WTC11 (cell line): Measurements from ENCODE around the gene RBM20. TPM values are rescaled to one million over a fixed set of nuclear protein-coding genes. Genes with fewer than 3 reads are reported as not detected.

Experiments
- ATAC-seq: fragments of 200-7000 bp; cut with Tn5 transposase; 2 replicates; pipeline ENCODE4 v1.10.0; 2021; ENCODE audit warnings: mild to moderate bottlenecking, moderate library complexity
- CTCF ChIA-PET: fragments of 300-600 bp; sonication (Branson Sonifier 250); formaldehyde crosslinking; loops from one replicate; lab custom pipeline; 2021; ENCODE audit warnings: antibody characterized with exemption; lab: Charles Lee
- POLR2A ChIA-PET: fragments of 350-600 bp; sonication (Branson Sonifier 250); formaldehyde crosslinking; loops from one replicate; lab custom pipeline; 2021; ENCODE audit warnings: antibody characterized with exemption; lab: Charles Lee
- DNase-seq: peaks from one replicate; pipeline ENCODE4 v3.0.0; 2021; ENCODE audit warnings: low spot score
- H3K27ac Mint-ChIP-seq: 2 replicates; pipeline ENCODE4 v1.8.0; 2021; ENCODE audit warnings: mixed read lengths
- H3K27me3 Mint-ChIP-seq: 2 replicates; pipeline ENCODE4 v1.8.0; 2021; ENCODE audit warnings: low read depth, mild to moderate bottlenecking, moderate library complexity, mixed read lengths
- H3K36me3 Mint-ChIP-seq: 2 replicates; pipeline ENCODE4 v1.8.0; 2021; ENCODE audit warnings: mixed read lengths
- H3K4me1 Mint-ChIP-seq: 2 replicates; pipeline ENCODE4 v1.8.0; 2022; ENCODE audit warnings: mixed read lengths
- H3K4me3 Mint-ChIP-seq: 2 replicates; pipeline ENCODE4 v1.8.0; 2021; ENCODE audit warnings: mild to moderate bottlenecking, moderate library complexity, mixed read lengths
- H3K9me3 Mint-ChIP-seq: 2 replicates; pipeline ENCODE4 v1.8.0; 2021; ENCODE audit warnings: mixed read lengths
- ATF1 ChIP-seq: sonication (generic); formaldehyde crosslinking; IDR thresholded peaks from 2 replicates; pipeline ENCODE4 v1.8.1; 2023; ENCODE audit warnings: mild to moderate bottlenecking, moderate library complexity, missing genetic modification reagents
- ELF4 ChIP-seq: sonication (generic); formaldehyde crosslinking; IDR thresholded peaks from 2 replicates; pipeline ENCODE4 v1.8.1; 2022; ENCODE audit warnings: low read depth, mild to moderate bottlenecking, moderate library complexity, missing genetic modification reagents
- FOXK1 ChIP-seq: sonication (generic); formaldehyde crosslinking; IDR thresholded peaks from 2 replicates; pipeline ENCODE4 v1.8.0; 2022; ENCODE audit warnings: mild to moderate bottlenecking, moderate library complexity, missing genetic modification reagents
- FOXP1 ChIP-seq: sonication (generic); formaldehyde crosslinking; IDR thresholded peaks from 2 replicates; pipeline ENCODE4 v1.8.0; 2022; ENCODE audit warnings: missing genetic modification reagents, mild to moderate bottlenecking, moderate library complexity, borderline replicate concordance
- JUN ChIP-seq: sonication (generic); formaldehyde crosslinking; IDR thresholded peaks from 2 replicates; pipeline ENCODE4 v1.8.0; 2023; ENCODE audit warnings: mild to moderate bottlenecking, missing genetic modification reagents
- MYBL2 ChIP-seq: sonication (generic); formaldehyde crosslinking; IDR thresholded peaks from 2 replicates; pipeline ENCODE4 v1.8.1; 2023; ENCODE audit warnings: mild to moderate bottlenecking, moderate library complexity, missing genetic modification reagents
- NFATC4 ChIP-seq: fragments of 250-450 bp; sonication (Bioruptor Pico); IDR thresholded peaks from 2 replicates; pipeline ENCODE4 v1.9.0; 2021; ENCODE audit warnings: mild to moderate bottlenecking
- NR2C2 ChIP-seq: sonication (generic); formaldehyde crosslinking; IDR thresholded peaks from 2 replicates; pipeline ENCODE4 v1.8.0; 2022; ENCODE audit warnings: mild to moderate bottlenecking, missing genetic modification reagents
- NR3C1 ChIP-seq: sonication (generic); formaldehyde crosslinking; conservative IDR thresholded peaks from 2 replicates; pipeline ENCODE4 v1.8.1; 2023; ENCODE audit warnings: low read depth, mild to moderate bottlenecking, missing genetic modification reagents
- PRRX2 ChIP-seq: fragments of 250-450 bp; sonication (Bioruptor Pico); IDR thresholded peaks from 2 replicates; pipeline ENCODE4 v1.8.0; 2021; ENCODE audit warnings: mild to moderate bottlenecking
- TEAD4 ChIP-seq: sonication (generic); formaldehyde crosslinking; IDR thresholded peaks from 2 replicates; pipeline ENCODE4 v1.8.0; 2022; ENCODE audit warnings: mild to moderate bottlenecking, missing genetic modification reagents
- TP53 ChIP-seq: sonication (generic); formaldehyde crosslinking; IDR thresholded peaks from 2 replicates; pipeline ENCODE4 v1.8.1; 2023; ENCODE audit warnings: mild to moderate bottlenecking, missing genetic modification reagents
- ZNF219 ChIP-seq: sonication (generic); formaldehyde crosslinking; IDR thresholded peaks from 2 replicates; pipeline ENCODE4 v1.8.0; 2023; ENCODE audit warnings: missing genetic modification reagents, mild to moderate bottlenecking, borderline replicate concordance
- ZNF232 ChIP-seq: sonication (generic); formaldehyde crosslinking; IDR thresholded peaks from 2 replicates; pipeline ENCODE4 v1.8.0; 2022; ENCODE audit warnings: mild to moderate bottlenecking, missing genetic modification reagents
- ZNF416 ChIP-seq: fragments of 250-450 bp; sonication (Bioruptor Pico); IDR thresholded peaks from 2 replicates; pipeline ENCODE4 v1.9.0; 2021; ENCODE audit warnings: mild to moderate bottlenecking, inconsistent platforms
- total RNA-seq: library from RNA; stranded (reverse); gene quantifications from 3 replicates; pipeline ENCODE4 v1.2.3, GENCODE V29; 2021
- TF ChIP-seq, protein P1 (sequence below): sonication (generic); formaldehyde crosslinking; IDR thresholded peaks from 2 replicates; pipeline ENCODE4 v1.8.1; 2023; ENCODE audit warnings: mild to moderate bottlenecking, missing genetic modification reagents
- TF ChIP-seq, protein P2 (sequence below): sonication (generic); formaldehyde crosslinking; IDR thresholded peaks from 2 replicates; pipeline ENCODE4 v1.8.1; 2022; ENCODE audit warnings: low read depth, missing genetic modification reagents, borderline replicate concordance
- TF ChIP-seq, protein P3 (sequence below): sonication (generic); formaldehyde crosslinking; IDR thresholded peaks from 2 replicates; pipeline ENCODE4 v1.8.0; 2022; ENCODE audit warnings: missing genetic modification reagents
- TF ChIP-seq, protein P4 (sequence below): sonication (generic); formaldehyde crosslinking; IDR thresholded peaks from 2 replicates; pipeline ENCODE4 v1.8.0; 2023; ENCODE audit warnings: missing genetic modification reagents
- TF ChIP-seq, protein P5 (sequence below): sonication (generic); formaldehyde crosslinking; IDR thresholded peaks from 2 replicates; pipeline ENCODE4 v1.8.1; 2022; ENCODE audit warnings: missing genetic modification reagents, borderline replicate concordance

RBM20 gene
- total RNA-seq, 1 experiment from 2014 or later = 0.52 TPM

DNA sequence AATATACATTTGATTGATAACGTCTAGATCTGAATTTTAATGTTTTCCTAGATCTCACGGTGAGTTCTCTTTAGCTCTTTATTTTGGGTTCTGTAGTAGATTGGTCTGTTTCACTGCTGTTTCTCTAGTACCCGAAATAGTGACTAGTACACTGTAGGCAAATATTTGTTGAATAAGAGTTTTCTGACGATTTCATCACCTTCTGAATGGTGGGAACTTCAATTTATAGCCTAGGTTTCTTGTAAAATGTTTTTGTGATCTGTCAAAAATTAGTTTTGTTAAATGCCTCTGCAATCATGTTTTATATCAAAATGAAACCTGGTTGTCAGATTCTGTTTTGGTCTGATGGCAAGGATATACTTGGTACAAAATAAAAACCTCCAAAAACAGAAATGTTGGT, 237.8 kb downstream of the RBM20 start (continued):
- TF ChIP-seq, protein P1, sequence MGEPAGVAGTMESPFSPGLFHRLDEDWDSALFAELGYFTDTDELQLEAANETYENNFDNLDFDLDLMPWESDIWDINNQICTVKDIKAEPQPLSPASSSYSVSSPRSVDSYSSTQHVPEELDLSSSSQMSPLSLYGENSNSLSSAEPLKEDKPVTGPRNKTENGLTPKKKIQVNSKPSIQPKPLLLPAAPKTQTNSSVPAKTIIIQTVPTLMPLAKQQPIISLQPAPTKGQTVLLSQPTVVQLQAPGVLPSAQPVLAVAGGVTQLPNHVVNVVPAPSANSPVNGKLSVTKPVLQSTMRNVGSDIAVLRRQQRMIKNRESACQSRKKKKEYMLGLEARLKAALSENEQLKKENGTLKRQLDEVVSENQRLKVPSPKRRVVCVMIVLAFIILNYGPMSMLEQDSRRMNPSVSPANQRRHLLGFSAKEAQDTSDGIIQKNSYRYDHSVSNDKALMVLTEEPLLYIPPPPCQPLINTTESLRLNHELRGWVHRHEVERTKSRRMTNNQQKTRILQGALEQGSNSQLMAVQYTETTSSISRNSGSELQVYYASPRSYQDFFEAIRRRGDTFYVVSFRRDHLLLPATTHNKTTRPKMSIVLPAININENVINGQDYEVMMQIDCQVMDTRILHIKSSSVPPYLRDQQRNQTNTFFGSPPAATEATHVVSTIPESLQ = no peak
- no peak for TF ChIP-seq FOXP1 (CRISPR knock-in tag)
- no peak for TF ChIP-seq ZNF219 (CRISPR knock-in tag)
- TF ChIP-seq, protein P2, sequence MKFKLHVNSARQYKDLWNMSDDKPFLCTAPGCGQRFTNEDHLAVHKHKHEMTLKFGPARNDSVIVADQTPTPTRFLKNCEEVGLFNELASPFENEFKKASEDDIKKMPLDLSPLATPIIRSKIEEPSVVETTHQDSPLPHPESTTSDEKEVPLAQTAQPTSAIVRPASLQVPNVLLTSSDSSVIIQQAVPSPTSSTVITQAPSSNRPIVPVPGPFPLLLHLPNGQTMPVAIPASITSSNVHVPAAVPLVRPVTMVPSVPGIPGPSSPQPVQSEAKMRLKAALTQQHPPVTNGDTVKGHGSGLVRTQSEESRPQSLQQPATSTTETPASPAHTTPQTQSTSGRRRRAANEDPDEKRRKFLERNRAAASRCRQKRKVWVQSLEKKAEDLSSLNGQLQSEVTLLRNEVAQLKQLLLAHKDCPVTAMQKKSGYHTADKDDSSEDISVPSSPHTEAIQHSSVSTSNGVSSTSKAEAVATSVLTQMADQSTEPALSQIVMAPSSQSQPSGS (CRISPR knock-in tag) = no peak
- TF ChIP-seq, protein P3, sequence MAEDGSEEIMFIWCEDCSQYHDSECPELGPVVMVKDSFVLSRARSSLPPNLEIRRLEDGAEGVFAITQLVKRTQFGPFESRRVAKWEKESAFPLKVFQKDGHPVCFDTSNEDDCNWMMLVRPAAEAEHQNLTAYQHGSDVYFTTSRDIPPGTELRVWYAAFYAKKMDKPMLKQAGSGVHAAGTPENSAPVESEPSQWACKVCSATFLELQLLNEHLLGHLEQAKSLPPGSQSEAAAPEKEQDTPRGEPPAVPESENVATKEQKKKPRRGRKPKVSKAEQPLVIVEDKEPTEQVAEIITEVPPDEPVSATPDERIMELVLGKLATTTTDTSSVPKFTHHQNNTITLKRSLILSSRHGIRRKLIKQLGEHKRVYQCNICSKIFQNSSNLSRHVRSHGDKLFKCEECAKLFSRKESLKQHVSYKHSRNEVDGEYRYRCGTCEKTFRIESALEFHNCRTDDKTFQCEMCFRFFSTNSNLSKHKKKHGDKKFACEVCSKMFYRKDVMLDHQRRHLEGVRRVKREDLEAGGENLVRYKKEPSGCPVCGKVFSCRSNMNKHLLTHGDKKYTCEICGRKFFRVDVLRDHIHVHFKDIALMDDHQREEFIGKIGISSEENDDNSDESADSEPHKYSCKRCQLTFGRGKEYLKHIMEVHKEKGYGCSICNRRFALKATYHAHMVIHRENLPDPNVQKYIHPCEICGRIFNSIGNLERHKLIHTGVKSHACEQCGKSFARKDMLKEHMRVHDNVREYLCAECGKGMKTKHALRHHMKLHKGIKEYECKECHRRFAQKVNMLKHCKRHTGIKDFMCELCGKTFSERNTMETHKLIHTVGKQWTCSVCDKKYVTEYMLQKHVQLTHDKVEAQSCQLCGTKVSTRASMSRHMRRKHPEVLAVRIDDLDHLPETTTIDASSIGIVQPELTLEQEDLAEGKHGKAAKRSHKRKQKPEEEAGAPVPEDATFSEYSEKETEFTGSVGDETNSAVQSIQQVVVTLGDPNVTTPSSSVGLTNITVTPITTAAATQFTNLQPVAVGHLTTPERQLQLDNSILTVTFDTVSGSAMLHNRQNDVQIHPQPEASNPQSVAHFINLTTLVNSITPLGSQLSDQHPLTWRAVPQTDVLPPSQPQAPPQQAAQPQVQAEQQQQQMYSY (CRISPR knock-in tag) = no peak
- TF ChIP-seq FOXK1 (CRISPR knock-in tag) = no peak
- TF ChIP-seq PRRX2 (CRISPR knock-in tag) = no peak
- no peak for TF ChIP-seq TP53 (CRISPR knock-in tag)
- no peak for TF ChIP-seq MYBL2
- TF ChIP-seq, all 79 proteins: peak for 0

DNA sequence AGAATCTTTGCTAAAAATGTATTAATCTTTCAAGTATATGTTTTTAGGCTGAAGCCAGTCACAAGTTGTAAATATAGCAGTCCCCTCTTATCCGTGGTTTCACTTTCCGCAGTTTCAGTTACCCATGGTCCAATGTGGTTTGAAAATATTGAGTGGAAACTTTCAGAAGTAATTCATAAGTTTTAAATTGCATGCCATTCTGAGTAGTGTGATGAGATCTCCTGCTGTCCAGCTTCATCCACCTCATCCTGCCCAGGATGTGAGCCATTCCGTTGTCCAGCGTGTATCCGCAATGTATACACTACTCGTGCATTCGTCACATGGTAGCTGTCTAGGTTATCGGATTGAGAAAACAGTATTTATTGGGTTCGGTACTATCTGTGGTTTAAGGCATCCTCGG, 239.8 kb downstream of the RBM20 start:
- no peak for DNase-seq
- Mint-ChIP-seq H3K4me3 (no peak overlapping the region), H3K27ac (no peak overlapping the region), H3K36me3 (peaks cover 8% of the 10 kb centered on the region), H3K4me1 (no peaks in the 10 kb centered on the region), H3K27me3 (no peaks in the 10 kb centered on the region), H3K9me3 (no peaks in the 10 kb centered on the region)
- CTCF ChIA-PET = no interaction called here
- TF ChIP-seq NR2C2 (CRISPR knock-in tag) = no peak
- TF ChIP-seq, protein P2 (CRISPR knock-in tag) = no peak
- TF ChIP-seq NR3C1 (CRISPR knock-in tag) = no peak
- TF ChIP-seq NFATC4 = no peak
- no peak for TF ChIP-seq ZNF232
- TF ChIP-seq MYBL2 = no peak
- TF ChIP-seq ELF4 = no peak
- TF ChIP-seq JUN (CRISPR knock-in tag) = no peak
- TF ChIP-seq, protein P4, sequence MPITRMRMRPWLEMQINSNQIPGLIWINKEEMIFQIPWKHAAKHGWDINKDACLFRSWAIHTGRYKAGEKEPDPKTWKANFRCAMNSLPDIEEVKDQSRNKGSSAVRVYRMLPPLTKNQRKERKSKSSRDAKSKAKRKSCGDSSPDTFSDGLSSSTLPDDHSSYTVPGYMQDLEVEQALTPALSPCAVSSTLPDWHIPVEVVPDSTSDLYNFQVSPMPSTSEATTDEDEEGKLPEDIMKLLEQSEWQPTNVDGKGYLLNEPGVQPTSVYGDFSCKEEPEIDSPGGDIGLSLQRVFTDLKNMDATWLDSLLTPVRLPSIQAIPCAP = no peak
- no peak for TF ChIP-seq ATF1 (CRISPR knock-in tag)
- TF ChIP-seq, protein P5, sequence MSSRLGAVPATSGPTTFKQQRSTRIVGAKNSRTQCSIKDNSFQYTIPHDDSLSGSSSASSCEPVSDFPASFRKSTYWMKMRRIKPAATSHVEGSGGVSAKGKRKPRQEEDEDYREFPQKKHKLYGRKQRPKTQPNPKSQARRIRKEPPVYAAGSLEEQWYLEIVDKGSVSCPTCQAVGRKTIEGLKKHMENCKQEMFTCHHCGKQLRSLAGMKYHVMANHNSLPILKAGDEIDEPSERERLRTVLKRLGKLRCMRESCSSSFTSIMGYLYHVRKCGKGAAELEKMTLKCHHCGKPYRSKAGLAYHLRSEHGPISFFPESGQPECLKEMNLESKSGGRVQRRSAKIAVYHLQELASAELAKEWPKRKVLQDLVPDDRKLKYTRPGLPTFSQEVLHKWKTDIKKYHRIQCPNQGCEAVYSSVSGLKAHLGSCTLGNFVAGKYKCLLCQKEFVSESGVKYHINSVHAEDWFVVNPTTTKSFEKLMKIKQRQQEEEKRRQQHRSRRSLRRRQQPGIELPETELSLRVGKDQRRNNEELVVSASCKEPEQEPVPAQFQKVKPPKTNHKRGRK (CRISPR knock-in tag) = no peak
- no peak for TF ChIP-seq TEAD4 (CRISPR knock-in tag)
- TF ChIP-seq ZNF416 (CRISPR knock-in tag) = no peak
- ATAC-seq = no peak
- POLR2A ChIA-PET = no interaction called here
